Psoas muscle (tissue), 8 donors: ENCODE results near the gene PEX10. TPM values are rescaled to one million over a fixed set of nuclear protein-coding genes. Genes with fewer than 3 reads are reported as not detected.

Source experiments
- ATAC-seq, 4 donors: fragments of 200-7000 bp; cut with Tn5 transposase; one replicate each; pipeline ENCODE4 v1.9.1; 2020; ENCODE audit warnings: moderate library complexity in 3 of 4, mild to moderate bottlenecking in 2 of 4
- DNase-seq, 2 donors: peaks; one replicate each; pipeline ENCODE4 v3.0.0-alpha.2; 2020
- H3K27ac ChIP-seq: fragments of 200-600 bp; one replicate; pipeline ENCODE4 v1.8.0; 2022
- H3K27me3 ChIP-seq, 3 donors: fragments of 200-600 bp in 1 of 3; one replicate each; pipeline versions ENCODE4 v1.6.1 to v1.8.0; 2013 to 2022; ENCODE audit warnings: low read length in 2 of 3, mild to moderate bottlenecking in 2 of 3, moderate library complexity in 1 of 3; ENCODE audit not compliant: insufficient read depth in 3 of 3
- H3K36me3 ChIP-seq, 2 donors: fragments of 200-600 bp in 1 of 2; one replicate each; pipeline versions ENCODE4 v1.6.1 to v1.8.0; 2013 to 2022; ENCODE audit warnings: low read depth in 1 of 2, mild to moderate bottlenecking in 1 of 2, moderate library complexity in 1 of 2; ENCODE audit not compliant: insufficient read depth in 1 of 2
- H3K4me1 ChIP-seq: fragments of 200-600 bp; one replicate; pipeline ENCODE4 v1.8.0; 2022
- H3K4me3 ChIP-seq: fragments of 200-600 bp; one replicate; pipeline ENCODE4 v1.8.0; 2022; ENCODE audit warnings: mild to moderate bottlenecking
- H3K9me3 ChIP-seq: fragments of 200-600 bp; one replicate; pipeline ENCODE4 v1.8.0; 2022
- CTCF ChIP-seq: fragments of 200-600 bp; IDR thresholded peaks from one replicate; pipeline ENCODE4 v1.8.0; 2022; ENCODE audit warnings: antibody characterized with exemption
- WGBS, 3 donors: extraction: QIAGEN DNeasy Blood & Tissue Kit; methylation state at CpG; one replicate each; pipeline versions ENCODE4 v1.1.6 to v1.1.7; 2013; 5-methylcytosine and 5-hydroxymethylcytosine counted together
- intact Hi-C, 2 donors: fragments of 100-400 bp; cut with DNase I; formaldehyde crosslinking; loops; one replicate each; pipeline versions ENCODE4 v1.11.0 to v1.14.2; 2022
- polyA plus RNA-seq, 3 donors: library from polyadenylated mRNA; stranded (reverse); fragments of 200-250 nt; gene quantifications; one replicate each; pipeline ENCODE4 v1.2.3, GENCODE V29; 2013
- total RNA-seq, 4 donors: library from RNA; stranded (reverse); fragmentation: NEBNext Ultra II Directional in 2 of 4; extraction: Animal tissue kit (Norgen Biotek cat#: 25700) in 2 of 4; gene quantifications; one replicate each; pipeline versions ENCODE4 v1.2.1 to v1.2.4, GENCODE V29; 2021 to 2023
- donor health status: healthy with polysubstance abuse.
- donor health status: DM: no; HTN: no; CAD: no; lungs with moderate emphysema.
- donor health status: Bipolar disorder and iron deficiency.
- donor health status: healthy.
- donor health status: DM: yes; HTN: yes; CAD: no.
- donor health status: DM: no; HTN: no; CAD: no.
- donor health status: DM: no; HTN: no; CAD: no.
- donor health status: DM: yes; HTN: yes; CAD: no.

The PEX10 gene
- total and polyA plus RNA-seq, 7 donors, result 12.6 to 19.7 (median 16.2) TPM

- no peaks in the 10 kb centered on the region for H3K36me3 ChIP-seq
- H3K9me3 ChIP-seq, result no peaks in the 10 kb centered on the region
- H3K27ac ChIP-seq, result no peak overlapping the region
- no peaks in the 10 kb centered on the region for H3K4me1 ChIP-seq
- no peak for TF ChIP-seq CTCF
- DNase-seq, result peak; percentile 10 to 44
- no peak for ATAC-seq
- intact Hi-C loops, result no loop called here
- no peak overlapping the region for H3K4me3 ChIP-seq
- 79 to 85% (median 85%) methylated on average over 27 to 28 of the region's 28 CpGs for WGBS, 3 donors
- no peaks in the 10 kb centered on the region for H3K27me3 ChIP-seq
Measured at GRCh38 chr1:2355373-2356261, 56.7 kb downstream of the PEX10 start.

DNA sequence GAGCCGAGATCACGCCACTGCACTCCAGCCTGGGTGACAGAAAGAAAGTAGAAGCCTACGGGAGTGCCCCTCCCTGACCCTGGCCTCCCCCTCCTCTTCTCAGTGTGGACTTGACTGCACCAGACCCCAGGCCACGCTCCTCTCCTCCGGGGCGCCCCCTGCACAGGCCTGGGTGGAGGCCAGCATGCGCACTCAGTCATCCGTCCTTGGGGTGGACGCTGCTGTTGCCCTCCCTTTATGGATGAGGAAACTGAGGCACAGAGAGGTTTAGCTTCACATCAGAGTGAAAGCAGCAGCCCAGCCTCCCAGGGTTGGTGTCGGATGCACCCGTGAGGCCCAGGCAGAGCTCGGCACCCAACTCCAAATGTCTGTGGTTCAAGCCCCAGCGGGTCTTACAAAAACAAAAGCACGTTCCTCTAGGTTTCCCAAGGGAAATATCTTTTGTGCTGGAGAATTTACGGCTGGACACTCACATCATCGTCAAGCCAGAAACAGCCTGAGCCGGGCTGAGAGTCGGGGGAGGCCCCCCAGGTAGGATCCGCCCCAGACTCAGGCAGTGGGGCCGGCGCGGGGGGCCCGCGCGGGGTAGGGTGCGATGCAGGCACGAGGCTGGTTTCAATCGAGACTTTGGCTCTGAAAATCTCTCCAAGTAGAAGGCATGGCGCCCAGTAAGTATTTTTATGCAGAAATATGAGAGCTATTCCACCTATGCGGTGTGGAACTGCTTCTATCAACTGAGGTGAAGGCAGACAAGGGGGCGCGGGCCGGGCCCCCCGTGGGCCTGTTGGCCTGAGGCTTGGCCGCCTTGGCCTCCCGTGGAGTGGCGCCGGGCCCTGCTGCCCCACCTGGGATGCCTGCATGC, 57.6 kb downstream of the PEX10 start:
- no peaks in the 10 kb centered on the region for H3K9me3 ChIP-seq
- TF ChIP-seq CTCF, result no peak
- no peaks in the 10 kb centered on the region for H3K27me3 ChIP-seq
- peak in 1 of 2 donors; percentile 50 for DNase-seq
- no peaks in the 10 kb centered on the region for H3K4me1 ChIP-seq
- 71 to 80% (median 79%) methylated on average over 38 of the region's 38 CpGs for WGBS, 3 donors
- no peaks in the 10 kb centered on the region for H3K36me3 ChIP-seq
- H3K27ac ChIP-seq, result no peak overlapping the region
- no peak overlapping the region for H3K4me3 ChIP-seq
- ATAC-seq, result no peak
- intact Hi-C loops, result no loop called here

Other genes with a start within 250 kb of the PEX10 start
- gene FAAP20, start 217.8 kb downstream of the PEX10 start, total RNA-seq, result 10 to 100 TPM; 17.8 to 26.3 (median 19.4) TPM
- gene FAAP20, start 217.8 kb downstream of the PEX10 start, polyA plus RNA-seq, result 10 to 100 TPM; 22.1 to 48.1 (median 28.2) TPM
- gene SKI, start 184.2 kb downstream of the PEX10 start, total RNA-seq, result 10 to 100 TPM; 21.4 to 32.1 (median 30.3) TPM
- 10 to 100 TPM in 2 of 3 donors, 1 to 10 TPM in 1; 7.7 to 20.9 (median 18.3) TPM for gene SKI, start 184.2 kb downstream of the PEX10 start, polyA plus RNA-seq
- gene MORN1, start 21.0 kb downstream of the PEX10 start, total RNA-seq, result 1 to 10 TPM; 3.6 to 6.3 (median 4.5) TPM
- gene MORN1, start 21.0 kb downstream of the PEX10 start, polyA plus RNA-seq, result 1 to 10 TPM; 1.2 to 7.3 (median 3.1) TPM
- 10 to 100 TPM; 71.1 to 97.6 (median 86.7) TPM for gene RER1, start 20.7 kb downstream of the PEX10 start, total RNA-seq
- gene RER1, start 20.7 kb downstream of the PEX10 start, polyA plus RNA-seq, result 100 to 1,000 TPM in 1 of 3 donors, 10 to 100 TPM in 2; 68.8 to 119 (median 91.3) TPM
- gene PLCH2, start 63.7 kb upstream of the PEX10 start, total RNA-seq, result under 1 TPM; 0.04 to 0.60 (median 0.13) TPM
- under 1 TPM in 2 of 3 donors, not detected in 1; 0.05 to 0.12 TPM for gene PLCH2, start 63.7 kb upstream of the PEX10 start, polyA plus RNA-seq
- gene PANK4, start 114.0 kb upstream of the PEX10 start, total RNA-seq, result 10 to 100 TPM; 29.0 to 45.1 (median 35.3) TPM
- 10 to 100 TPM; 30.3 to 32.4 (median 31.9) TPM for gene PANK4, start 114.0 kb upstream of the PEX10 start, polyA plus RNA-seq
- under 1 TPM; 0.18 to 0.77 (median 0.45) TPM for gene HES5, start 117.7 kb upstream of the PEX10 start, total RNA-seq
- under 1 TPM in 2 of 3 donors, not detected in 1; 0.13 to 0.14 TPM for gene HES5, start 117.7 kb upstream of the PEX10 start, polyA plus RNA-seq
- 10 to 100 TPM in 2 of 4 donors, 1 to 10 TPM in 2; 6.2 to 10.6 (median 8.9) TPM for gene TNFRSF14, start 143.8 kb upstream of the PEX10 start, total RNA-seq
- gene TNFRSF14, start 143.8 kb upstream of the PEX10 start, polyA plus RNA-seq, result 10 to 100 TPM in 1 of 3 donors, 1 to 10 TPM in 2; 6.6 to 10.8 (median 8.2) TPM
- gene PRXL2B, start 174.2 kb upstream of the PEX10 start, total RNA-seq, result 1 to 10 TPM in 3 of 4 donors, under 1 TPM in 1; 0.97 to 3.9 (median 3.1) TPM
- 1 to 10 TPM; 1.8 to 3.0 (median 2.6) TPM for gene PRXL2B, start 174.2 kb upstream of the PEX10 start, polyA plus RNA-seq
- under 1 TPM in 2 of 4 donors, not detected in 2; 0.58 to 0.89 TPM for gene MMEL1, start 220.5 kb upstream of the PEX10 start, total RNA-seq
- under 1 TPM; 0.08 to 0.21 (median 0.16) TPM for gene MMEL1, start 220.5 kb upstream of the PEX10 start, polyA plus RNA-seq